Adrenal gland (tissue), 12 donors: Measurements from ENCODE around the gene ZNF625. TPM values are rescaled to one million over a fixed set of nuclear protein-coding genes. Genes with fewer than 3 reads are reported as not detected.

Source experiments
- DNase-seq, 7 donors: peaks; one replicate each; pipeline ENCODE4 v3.0.0-alpha.2; 2019 to 2020
- H3K27ac ChIP-seq, 5 donors: fragments of 200-600 bp; sonication (generic) in 4 of 5; 1 replicate in 3 of 5; 2 replicates in 2 of 5; pipeline versions ENCODE4 v1.5.1 to v1.8.0; 2016 to 2020; ENCODE audit warnings: mild to moderate bottlenecking in 1 of 5
- H3K27me3 ChIP-seq: fragments of 200-600 bp; 2 replicates; pipeline ENCODE4 v1.8.0; 2021
- H3K36me3 ChIP-seq, 2 donors: fragments of 200-600 bp; replicated peaks in 1 of 2; 1 replicate in 1 of 2; 2 replicates in 1 of 2; pipeline versions ENCODE4 v1.5.1 to v1.8.0; 2018 to 2022
- H3K4me1 ChIP-seq, 2 donors: fragments of 200-600 bp; replicated peaks in 1 of 2; 1 replicate in 1 of 2; 2 replicates in 1 of 2; pipeline versions ENCODE4 v1.5.1 to v1.8.0; 2018 to 2021
- H3K4me3 ChIP-seq, 4 donors: fragments of 200-600 bp; sonication (generic) in 3 of 4; one replicate each; pipeline ENCODE4 v1.5.1; 2016 to 2018
- H3K9me3 ChIP-seq, 3 donors: fragments of 200-600 bp; sonication (generic) in 1 of 3; replicated peaks in 1 of 3; 1 replicate in 2 of 3; 2 replicates in 1 of 3; pipeline versions ENCODE4 v1.5.1 to v1.8.0; 2016 to 2021
- POLR2A ChIP-seq, 2 donors: fragments of 450-650 bp; IDR thresholded peaks; one replicate each; pipeline ENCODE4 v1.6.1; 2017; ENCODE audit warnings: antibody characterized with exemption in 2 of 2, mild to moderate bottlenecking in 2 of 2, moderate library complexity in 1 of 2
- WGBS, 4 donors: extraction: QIAGEN DNeasy Blood & Tissue Kit in 2 of 4; methylation state at CpG; one replicate each; pipeline versions ENCODE4 v1.1.5 to v1.1.7; 2013 to 2017; 5-methylcytosine and 5-hydroxymethylcytosine counted together
- intact Hi-C, 2 donors: fragments of 100-400 bp; cut with DNase I; formaldehyde crosslinking; loops; one replicate each; pipeline versions ENCODE4 v1.14.1 to v1.15.0; 2022 to 2023
- polyA plus RNA-seq, 3 donors: library from polyadenylated mRNA; stranded (reverse); fragments of 200-250 nt in 2 of 3; fragments of 350-450 nt in 1 of 3; fragmentation: Illumina TruSeq in 1 of 3; extraction: RNeasy Lipid Tissue Mini Kit (QIAGEN cat#74804) in 1 of 3; gene quantifications; one replicate each; pipeline ENCODE4 v1.2.3, GENCODE V29; 2013 to 2014
- total RNA-seq, 9 donors: library from RNA; depleted of rRNA in 4 of 9; stranded (reverse); fragments of >200 nt in 4 of 9; fragments of 120-200 nt in 1 of 9; fragmentation: NEBNext Ultra II Directional in 1 of 9; extraction: Animal tissue kit (Norgen Biotek cat#: 25700) in 1 of 9; gene quantifications; one replicate each; pipeline versions ENCODE4 v1.1.0 to v1.2.4, GENCODE V29; 2013 to 2023
- TF ChIP-seq, protein P1 (sequence below), 6 experiments: fragments of 450-650 bp in 4 of 6; fragments of 200-600 bp in 2 of 6; sonication (generic) in 1 of 6; IDR thresholded peaks; 1 replicate in 5 of 6; 2 replicates in 1 of 6; pipeline versions ENCODE4 v1.5.1 to v1.8.0; 2016 to 2021; ENCODE audit warnings: antibody characterized with exemption in 6 of 6, mild to moderate bottlenecking in 2 of 6, moderate library complexity in 1 of 6
- donor health status: healthy with polysubstance abuse.
- donor health status: Bipolar disorder and iron deficiency.
- donor health status: DM: yes; HTN: yes; CAD: no.
- donor health status: DM: no; HTN: no; CAD: no.
- donor health status: DM: no; HTN: no; CAD: no.
- donor health status: DM: yes; HTN: yes; CAD: no.

The ZNF625 gene
- total and polyA plus RNA-seq, 12 donors, result 1.7 to 14.1 (median 8.0) TPM

- Histone ChIP-seq H3K4me3 (peak overlapping the region in 2 of 4 donors; percentile 75 to 94), H3K27ac (peak overlapping the region in 3 of 5 donors; percentile 92 to 98 (median 93)), H3K9me3 (no peaks in the 10 kb centered on the region), H3K4me1 (peaks cover 13 to 32% of the 10 kb centered on the region in 2 donors), H3K27me3 (no peaks in the 10 kb centered on the region), H3K36me3 (no peaks in the 10 kb centered on the region)
- 11 to 14% (median 13%) methylated on average over 8 of the region's 8 CpGs for WGBS, 4 donors
- intact Hi-C loops, result loop anchor here in 1 of 2 donors (5.0 kb wide), 1 partner anchor 135 kb away; no protein-coding TSS in a partner anchor
- DNase-seq, result no peak
- TF ChIP-seq, protein P1, sequence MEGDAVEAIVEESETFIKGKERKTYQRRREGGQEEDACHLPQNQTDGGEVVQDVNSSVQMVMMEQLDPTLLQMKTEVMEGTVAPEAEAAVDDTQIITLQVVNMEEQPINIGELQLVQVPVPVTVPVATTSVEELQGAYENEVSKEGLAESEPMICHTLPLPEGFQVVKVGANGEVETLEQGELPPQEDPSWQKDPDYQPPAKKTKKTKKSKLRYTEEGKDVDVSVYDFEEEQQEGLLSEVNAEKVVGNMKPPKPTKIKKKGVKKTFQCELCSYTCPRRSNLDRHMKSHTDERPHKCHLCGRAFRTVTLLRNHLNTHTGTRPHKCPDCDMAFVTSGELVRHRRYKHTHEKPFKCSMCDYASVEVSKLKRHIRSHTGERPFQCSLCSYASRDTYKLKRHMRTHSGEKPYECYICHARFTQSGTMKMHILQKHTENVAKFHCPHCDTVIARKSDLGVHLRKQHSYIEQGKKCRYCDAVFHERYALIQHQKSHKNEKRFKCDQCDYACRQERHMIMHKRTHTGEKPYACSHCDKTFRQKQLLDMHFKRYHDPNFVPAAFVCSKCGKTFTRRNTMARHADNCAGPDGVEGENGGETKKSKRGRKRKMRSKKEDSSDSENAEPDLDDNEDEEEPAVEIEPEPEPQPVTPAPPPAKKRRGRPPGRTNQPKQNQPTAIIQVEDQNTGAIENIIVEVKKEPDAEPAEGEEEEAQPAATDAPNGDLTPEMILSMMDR (IDR thresholded peaks at IDR 0.05), result no peak
- no peak for TF ChIP-seq POLR2A (IDR thresholded peaks at IDR 0.05)
Measured at GRCh38 chr19:12162513-12162881, 6.0 kb upstream of the ZNF625 start.

GRCh38 chr19:12159773-12160414 is 3.4 kb upstream of the ZNF625 start:
- TF ChIP-seq POLR2A (IDR thresholded peaks at IDR 0.05), result no peak
- TF ChIP-seq, protein P1 (IDR thresholded peaks at IDR 0.05), result no peak
- Histone ChIP-seq H3K9me3 (no peaks in the 10 kb centered on the region), H3K27me3 (no peaks in the 10 kb centered on the region), H3K36me3 (no peaks in the 10 kb centered on the region), H3K4me1 (peaks cover 11 to 27% of the 10 kb centered on the region in 2 donors), H3K27ac (no peak overlapping the region), H3K4me3 (no peak overlapping the region)
- DNase-seq, result no peak
- 87 to 94% (median 94%) methylated on average over 19 to 25 of the region's 25 CpGs for WGBS, 4 donors
- intact Hi-C loops, result loop anchor here in 1 of 2 donors (5.0 kb wide), 1 partner anchor 137 kb away; no protein-coding TSS in a partner anchor

DNA sequence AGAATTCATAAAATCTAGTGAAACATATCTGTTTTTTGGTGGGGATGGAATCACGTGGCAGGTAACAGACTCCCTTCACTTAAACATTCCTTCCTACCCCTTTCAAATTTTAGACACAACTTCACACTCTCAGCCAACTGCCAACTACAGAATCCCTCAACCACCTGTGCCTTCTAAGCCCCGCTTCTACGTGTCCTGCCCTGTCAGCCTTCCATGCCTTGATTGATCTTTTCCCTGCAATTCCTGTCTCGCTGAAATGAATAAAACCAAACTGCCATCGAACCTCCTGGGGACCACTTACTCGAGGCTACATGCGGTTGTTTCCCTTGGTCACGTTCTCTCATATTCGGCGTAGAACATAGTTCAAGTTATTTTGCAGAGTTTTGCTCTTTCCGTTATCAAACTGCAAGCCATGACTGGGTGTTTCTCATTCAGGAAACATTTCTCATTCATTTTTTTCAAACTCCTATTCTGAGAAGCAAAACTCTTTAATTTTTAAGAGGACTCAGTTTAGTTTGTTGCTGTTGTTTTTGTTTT is 1.1 kb downstream of the ZNF625 start:
- Histone ChIP-seq H3K4me3 (peak overlapping the region in 2 of 4 donors; percentile 78 to 92), H3K27ac (peak overlapping the region in 4 of 5 donors; percentile 58 to 88 (median 78)), H3K9me3 (no peaks in the 10 kb centered on the region), H3K4me1 (peaks cover 5 to 16% of the 10 kb centered on the region in 2 donors), H3K36me3 (no peaks in the 10 kb centered on the region), H3K27me3 (no peaks in the 10 kb centered on the region)
- DNase-seq, result no peak
- TF ChIP-seq, protein P1 (IDR thresholded peaks at IDR 0.05), result no peak
- TF ChIP-seq POLR2A (IDR thresholded peaks at IDR 0.05), result no peak
- intact Hi-C loops, result no loop called here
- 12 to 21% (median 18%) methylated on average over 11 of the region's 11 CpGs for WGBS, 4 donors

DNA sequence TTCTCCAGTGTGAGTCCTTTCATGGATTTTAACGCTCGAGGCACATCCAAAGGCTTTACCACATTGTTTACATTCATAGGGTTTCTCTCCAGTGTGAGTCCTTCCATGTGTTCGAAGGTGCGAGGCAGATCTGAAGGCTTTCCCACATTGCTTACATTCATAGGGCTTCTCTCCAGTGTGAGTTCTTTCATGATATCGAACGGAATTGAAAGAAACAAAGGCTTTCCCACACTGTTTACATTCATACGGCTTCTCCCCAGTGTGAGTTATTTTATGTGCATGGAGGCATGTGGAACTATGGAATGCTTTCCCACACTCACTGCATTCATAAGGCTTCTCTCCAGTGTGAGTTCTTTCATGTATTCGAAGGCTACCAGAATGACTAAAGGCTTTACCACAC is 11.2 kb downstream of the ZNF625 start:
- Histone ChIP-seq H3K9me3 (peaks cover 0 to 5% (median 0%) of the 10 kb centered on the region in 3 donors), H3K4me1 (peaks cover 7 to 10% of the 10 kb centered on the region in 2 donors), H3K27ac (no peak overlapping the region), H3K36me3 (peaks cover 0 to 24% of the 10 kb centered on the region in 2 donors), H3K4me3 (no peak overlapping the region), H3K27me3 (no peaks in the 10 kb centered on the region)
- 93 to 100% (median 98%) methylated on average over 8 of the region's 8 CpGs for WGBS, 4 donors
- DNase-seq, result no peak
- intact Hi-C loops, result no loop called here
- no peak for TF ChIP-seq POLR2A (IDR thresholded peaks at IDR 0.05)
- TF ChIP-seq, protein P1 (IDR thresholded peaks at IDR 0.05), result no peak
